Liver (tissue), 9 donors: ENCODE results near the gene PPP1R9A. TPM values are rescaled to one million over a fixed set of nuclear protein-coding genes. Genes with fewer than 3 reads are reported as not detected.

Experiments used
- DNase-seq: peaks from one replicate; pipeline ENCODE4 v3.0.0-alpha.2; 2017; ENCODE audit warnings: low spot score
- H3K27ac ChIP-seq, 2 donors: one replicate each; pipeline ENCODE4 v1.7.0; 2013; ENCODE audit warnings: inconsistent platforms in 2 of 2, low read length in 2 of 2, control low read depth in 1 of 2, low read depth in 1 of 2, mild to moderate bottlenecking in 1 of 2
- H3K27me3 ChIP-seq, 4 donors: one replicate each; pipeline versions ENCODE4 v1.6.1 to v1.7.0; 2013; ENCODE audit warnings: low read length in 3 of 4, inconsistent platforms in 1 of 4, mild to moderate bottlenecking in 1 of 4, moderate library complexity in 1 of 4; ENCODE audit not compliant: control insufficient read depth in 4 of 4, insufficient read depth in 4 of 4
- H3K36me3 ChIP-seq, 4 donors: one replicate each; pipeline versions ENCODE4 v1.6.1 to v1.7.0; 2013; ENCODE audit warnings: low read length in 3 of 4, mild to moderate bottlenecking in 3 of 4, low read depth in 1 of 4, moderate library complexity in 1 of 4; ENCODE audit not compliant: control insufficient read depth in 4 of 4, insufficient read depth in 3 of 4
- H3K4me1 ChIP-seq, 4 donors: one replicate each; pipeline versions ENCODE4 v1.6.1 to v1.7.0; 2013; ENCODE audit warnings: low read length in 3 of 4, mild to moderate bottlenecking in 3 of 4, moderate library complexity in 1 of 4; ENCODE audit not compliant: control insufficient read depth in 4 of 4, insufficient read depth in 4 of 4
- H3K4me3 ChIP-seq, 3 donors: one replicate each; pipeline versions ENCODE4 v1.6.1 to v1.7.0; 2013; ENCODE audit warnings: low read length in 3 of 3, control low read depth in 1 of 3, low read depth in 1 of 3, mild to moderate bottlenecking in 1 of 3
- H3K9ac ChIP-seq, 2 donors: one replicate each; pipeline ENCODE4 v1.7.0; 2013; ENCODE audit warnings: low read length in 2 of 2, mild to moderate bottlenecking in 2 of 2, moderate library complexity in 2 of 2, control low read depth in 1 of 2, low read depth in 1 of 2
- H3K9me3 ChIP-seq, 4 donors: one replicate each; pipeline versions ENCODE4 v1.6.1 to v1.7.0; 2013; ENCODE audit warnings: low read length in 3 of 4; ENCODE audit not compliant: control insufficient read depth in 4 of 4
- ATF3 ChIP-seq: IDR thresholded peaks from 2 replicates; pipeline ENCODE4 v1.6.1; 2016; ENCODE audit warnings: antibody characterized with exemption
- CTCF ChIP-seq: fragments of 150-350 bp; IDR thresholded peaks from 2 replicates; pipeline ENCODE4 v1.5.1; 2017; ENCODE audit warnings: improper control_type of control experiment, low read depth, low read length; ENCODE audit not compliant: missing input control
- EGR1 ChIP-seq, 2 donors: IDR thresholded peaks; 2 replicates each; pipeline ENCODE4 v1.6.1; 2016 to 2018; ENCODE audit warnings: antibody characterized with exemption in 2 of 2, low read depth in 2 of 2
- FOXA1 ChIP-seq: IDR thresholded peaks from 2 replicates; pipeline ENCODE4 v1.6.1; 2016; ENCODE audit warnings: antibody characterized with exemption
- FOXA2 ChIP-seq: IDR thresholded peaks from 2 replicates; pipeline ENCODE4 v1.6.1; 2016; ENCODE audit warnings: antibody characterized with exemption
- GABPA ChIP-seq, 2 donors: IDR thresholded peaks in 1 of 2; conservative IDR thresholded peaks in 1 of 2; 2 replicates each; pipeline ENCODE4 v1.6.1; 2016; ENCODE audit warnings: antibody characterized with exemption in 2 of 2, mild to moderate bottlenecking in 1 of 2, moderate library complexity in 1 of 2
- HNF4A ChIP-seq, 2 donors: conservative IDR thresholded peaks; 2 replicates each; pipeline ENCODE4 v1.6.1; 2016; ENCODE audit warnings: antibody characterized with exemption in 2 of 2, mild to moderate bottlenecking in 2 of 2
- HNF4G ChIP-seq: IDR thresholded peaks from 2 replicates; pipeline ENCODE4 v1.6.1; 2016; ENCODE audit warnings: antibody characterized with exemption
- JUND ChIP-seq, 2 donors: IDR thresholded peaks; 2 replicates each; pipeline ENCODE4 v1.6.1; 2016; ENCODE audit warnings: antibody characterized with exemption in 2 of 2
- MAX ChIP-seq: IDR thresholded peaks from 2 replicates; pipeline ENCODE4 v1.6.1; 2016; ENCODE audit warnings: antibody characterized with exemption
- NR2F2 ChIP-seq: IDR thresholded peaks from 2 replicates; pipeline ENCODE4 v1.6.1; 2016; ENCODE audit warnings: antibody characterized with exemption
- RAD21 ChIP-seq, 2 donors: IDR thresholded peaks; 2 replicates each; pipeline ENCODE4 v1.6.1; 2016; ENCODE audit warnings: antibody characterized with exemption in 2 of 2, mild to moderate bottlenecking in 2 of 2
- RXRA ChIP-seq, 2 donors: IDR thresholded peaks; 2 replicates each; pipeline ENCODE4 v1.6.1; 2017 to 2018; ENCODE audit warnings: antibody characterized with exemption in 2 of 2, mild to moderate bottlenecking in 1 of 2
- SP1 ChIP-seq: IDR thresholded peaks from 2 replicates; pipeline ENCODE4 v1.6.1; 2018; ENCODE audit warnings: antibody characterized with exemption, mild to moderate bottlenecking
- TAF1 ChIP-seq: conservative IDR thresholded peaks from 2 replicates; pipeline ENCODE4 v1.6.1; 2016; ENCODE audit warnings: antibody characterized with exemption, mild to moderate bottlenecking
- YY1 ChIP-seq: IDR thresholded peaks from 2 replicates; pipeline ENCODE4 v1.6.1; 2016; ENCODE audit warnings: antibody characterized with exemption, mild to moderate bottlenecking
- ZBTB33 ChIP-seq: IDR thresholded peaks from 2 replicates; pipeline ENCODE4 v1.6.1; 2016; ENCODE audit warnings: antibody characterized with exemption
- WGBS: extraction: QIAGEN DNeasy Blood & Tissue Kit; methylation state at CpG from one replicate; pipeline ENCODE4 v1.1.7; 2013; 5-methylcytosine and 5-hydroxymethylcytosine counted together
- polyA plus RNA-seq, 2 donors: library from polyadenylated mRNA; stranded (reverse) in 1 of 2; unstranded in 1 of 2; fragments of 200-250 nt in 1 of 2; fragments of >200 nt in 1 of 2; fragmentation: Nextera tagmentation in 1 of 2; extraction: Ambion mirVana in 1 of 2; gene quantifications; one replicate each; pipeline versions ENCODE4 v1.2.1 to v1.2.3, GENCODE V29; 2013 to 2015
- total RNA-seq, 2 donors: library from RNA; depleted of rRNA; stranded (reverse); fragments of >200 nt; gene quantifications; one replicate each; pipeline ENCODE4 v1.2.3, GENCODE V29; 2014
- donor health status: healthy.
- donor health status: healthy.
- donor health status: healthy.
- donor health status: healthy.
- donor health status: healthy.

Gene PPP1R9A
- total and polyA plus RNA-seq, 4 donors: 0.17 to 5.4 (median 2.7) TPM

GRCh38 chr7:94898340-94898739 lies 9.1 kb upstream of the PPP1R9A start:
- TF ChIP-seq SP1: no peak
- no peak for TF ChIP-seq JUND (IDR thresholded peaks at IDR 0.05)
- no peak for TF ChIP-seq EGR1 (IDR thresholded peaks at IDR 0.05; ENCODE audit: low read depth in 2 of 2)
- TF ChIP-seq FOXA1: no peak
- TF ChIP-seq NR2F2: no peak
- TF ChIP-seq FOXA2: no peak
- TF ChIP-seq YY1: no peak
- no peak for TF ChIP-seq HNF4A (conservative IDR thresholded peaks at IDR 0.05)
- no peak for TF ChIP-seq TAF1
- TF ChIP-seq RAD21 (IDR thresholded peaks at IDR 0.05): no peak
- no peak for TF ChIP-seq CTCF
- no peak for TF ChIP-seq ZBTB33
- TF ChIP-seq ATF3: no peak
- TF ChIP-seq MAX: no peak
- TF ChIP-seq RXRA (IDR thresholded peaks at IDR 0.05): no peak
- no peak overlapping the region for H3K9ac ChIP-seq
- H3K27me3 ChIP-seq: no peaks in the 10 kb centered on the region
- no peaks in the 10 kb centered on the region for H3K9me3 ChIP-seq
- no peak for DNase-seq
- H3K27ac ChIP-seq: no peak overlapping the region
- H3K4me3 ChIP-seq: no peak overlapping the region
- no peaks in the 10 kb centered on the region for H3K4me1 ChIP-seq
- H3K36me3 ChIP-seq: no peaks in the 10 kb centered on the region

- H3K27ac ChIP-seq: no peak overlapping the region
- no peak overlapping the region for H3K4me3 ChIP-seq
- H3K9me3 ChIP-seq: no peaks in the 10 kb centered on the region
- no peak for DNase-seq
- no peak overlapping the region for H3K9ac ChIP-seq
- TF ChIP-seq YY1: no peak
- TF ChIP-seq HNF4G: no peak
- TF ChIP-seq HNF4A (conservative IDR thresholded peaks at IDR 0.05): no peak
- 89% methylated on average over 3 of the region's 3 CpGs for WGBS
- no peaks in the 10 kb centered on the region for H3K36me3 ChIP-seq
- H3K27me3 ChIP-seq: peaks cover 0 to 5% (median 0%) of the 10 kb centered on the region in 4 donors
- H3K4me1 ChIP-seq: no peaks in the 10 kb centered on the region
Measured at GRCh38 chr7:94901981-94902380, 5.4 kb upstream of the PPP1R9A start.

- no peaks in the 10 kb centered on the region for H3K9me3 ChIP-seq
- peaks cover 0 to 6% (median 0%) of the 10 kb centered on the region in 4 donors for H3K27me3 ChIP-seq
- no peak overlapping the region for H3K9ac ChIP-seq
- no peaks in the 10 kb centered on the region for H3K36me3 ChIP-seq
- no peak overlapping the region for H3K27ac ChIP-seq
- no peak overlapping the region for H3K4me3 ChIP-seq
- H3K4me1 ChIP-seq: peaks cover 0 to 9% (median 7%) of the 10 kb centered on the region in 4 donors
- no peak for DNase-seq
- TF ChIP-seq FOXA2 (no peak), RXRA (IDR thresholded peaks at IDR 0.05) (no peak), HNF4G (no peak), TAF1 (no peak), CTCF (no peak), HNF4A (conservative IDR thresholded peaks at IDR 0.05) (no peak), RAD21 (IDR thresholded peaks at IDR 0.05) (no peak), FOXA1 (no peak), GABPA (IDR thresholded peaks at IDR 0.05 in 1 of 2, conservative IDR thresholded peaks at IDR 0.05 in 1 of 2) (no peak), ATF3 (no peak), JUND (IDR thresholded peaks at IDR 0.05) (no peak), ZBTB33 (no peak)
Measured at GRCh38 chr7:94903971-94904370, 3.4 kb upstream of the PPP1R9A start.
